Mesendoderm (in vitro differentiated cells): Measurements from ENCODE around the gene SUPV3L1.

Source experiments
- DNase-seq: peaks from one replicate; pipeline ENCODE4 v3.0.0; 2013
- H2AK5ac ChIP-seq: 2 replicates; pipeline ENCODE4 v1.6.1; 2013; ENCODE audit warnings: low read length, inconsistent platforms
- H2BK120ac ChIP-seq: 2 replicates; pipeline ENCODE4 v1.6.1; 2013; ENCODE audit warnings: low read depth, mild to moderate bottlenecking, low read length, moderate library complexity, mixed read lengths
- H2BK15ac ChIP-seq: replicated peaks from 2 replicates; pipeline ENCODE4 v1.6.1; 2013; ENCODE audit warnings: low read depth, mild to moderate bottlenecking, moderate library complexity
- H2BK5ac ChIP-seq: 2 replicates; pipeline ENCODE4 v1.6.1; 2013; ENCODE audit warnings: low read length, inconsistent platforms
- H3K18ac ChIP-seq: 2 replicates; pipeline ENCODE4 v1.6.1; 2013; ENCODE audit warnings: mild to moderate bottlenecking, low read length, mixed read lengths
- H3K23ac ChIP-seq: one replicate; pipeline ENCODE4 v1.6.1; 2013; ENCODE audit warnings: low read length
- H3K27ac ChIP-seq: 2 replicates; pipeline ENCODE4 v1.5.1; 2013; ENCODE audit warnings: low read depth, mild to moderate bottlenecking, inconsistent platforms, low read length, moderate library complexity
- H3K27me3 ChIP-seq: 2 replicates; pipeline ENCODE4 v1.6.1; 2013; ENCODE audit warnings: low read length, control low read depth, mild to moderate bottlenecking, inconsistent platforms; ENCODE audit not compliant: insufficient read depth, poor library complexity
- H3K36me3 ChIP-seq: 2 replicates; pipeline ENCODE4 v1.6.1; 2013; ENCODE audit warnings: low read length, inconsistent platforms; ENCODE audit not compliant: control insufficient read depth, insufficient read depth
- H3K4ac ChIP-seq: one replicate; pipeline ENCODE4 v1.6.1; 2013; ENCODE audit warnings: low read depth, mild to moderate bottlenecking, low read length, moderate library complexity
- H3K4me1 ChIP-seq: 2 replicates; pipeline ENCODE4 v1.6.1; 2013; ENCODE audit warnings: low read depth, low read length, inconsistent platforms; ENCODE audit not compliant: control insufficient read depth
- H3K4me2 ChIP-seq: 2 replicates; pipeline ENCODE4 v1.6.1; 2013; ENCODE audit warnings: low read length
- H3K4me3 ChIP-seq: 2 replicates; pipeline ENCODE4 v1.5.1; 2013; ENCODE audit warnings: mild to moderate bottlenecking, low read length
- H3K56ac ChIP-seq: one replicate; pipeline ENCODE4 v1.6.1; 2013; ENCODE audit warnings: low read length
- H3K79me1 ChIP-seq: 2 replicates; pipeline ENCODE4 v1.6.1; 2013; ENCODE audit warnings: low read length, inconsistent platforms
- H3K79me2 ChIP-seq: 2 replicates; pipeline ENCODE4 v1.6.1; 2013; ENCODE audit warnings: mild to moderate bottlenecking, low read length; ENCODE audit not compliant: control insufficient read depth, insufficient read depth
- H3K9ac ChIP-seq: 2 replicates; pipeline ENCODE4 v1.6.1; 2013; ENCODE audit warnings: low read length, inconsistent platforms
- H4K5ac ChIP-seq: one replicate; pipeline ENCODE4 v1.6.1; 2013; ENCODE audit warnings: low read length
- H4K8ac ChIP-seq: one replicate; pipeline ENCODE4 v1.6.1; 2013; ENCODE audit warnings: low read depth, mild to moderate bottlenecking, control low read depth, low read length, moderate library complexity
- WGBS: extraction: QIAGEN DNeasy Blood & Tissue Kit; methylation state at CpG from one replicate; pipeline ENCODE4 v1.1.7; 2013; ENCODE audit warnings: low lambda C conversion rate, missing lambda C conversion rate; ENCODE audit not compliant: insufficient coverage; ENCODE audit errors: extremely low coverage; 5-methylcytosine and 5-hydroxymethylcytosine counted together

SUPV3L1 gene

GRCh38 chr10:69224862-69225657 is 45.0 kb downstream of the SUPV3L1 start:
- no peak overlapping the region for H2AK5ac ChIP-seq
- no peak overlapping the region for H2BK5ac ChIP-seq
- H2BK15ac ChIP-seq, result no peak overlapping the region
- H3K36me3 ChIP-seq, result no peaks in the 10 kb centered on the region
- H3K79me2 ChIP-seq, result no peaks in the 10 kb centered on the region
- no peak overlapping the region for H3K4ac ChIP-seq
- no peak overlapping the region for H3K4me3 ChIP-seq
- H3K23ac ChIP-seq, result no peak overlapping the region
- no peak overlapping the region for H4K5ac ChIP-seq
- H3K56ac ChIP-seq, result no peak overlapping the region
- H3K27me3 ChIP-seq, result no peaks in the 10 kb centered on the region
- H2BK120ac ChIP-seq, result no peak overlapping the region
- H3K79me1 ChIP-seq, result no peaks in the 10 kb centered on the region
- no peak overlapping the region for H3K18ac ChIP-seq
- no peak overlapping the region for H3K4me2 ChIP-seq
- no peak for DNase-seq
- no peak overlapping the region for H3K27ac ChIP-seq
- no peak overlapping the region for H4K8ac ChIP-seq
- no peak overlapping the region for H3K9ac ChIP-seq
- no CpG with 5 or more reads among the region's 10 CpGs for WGBS
- peaks cover 5% of the 10 kb centered on the region for H3K4me1 ChIP-seq

DNA sequence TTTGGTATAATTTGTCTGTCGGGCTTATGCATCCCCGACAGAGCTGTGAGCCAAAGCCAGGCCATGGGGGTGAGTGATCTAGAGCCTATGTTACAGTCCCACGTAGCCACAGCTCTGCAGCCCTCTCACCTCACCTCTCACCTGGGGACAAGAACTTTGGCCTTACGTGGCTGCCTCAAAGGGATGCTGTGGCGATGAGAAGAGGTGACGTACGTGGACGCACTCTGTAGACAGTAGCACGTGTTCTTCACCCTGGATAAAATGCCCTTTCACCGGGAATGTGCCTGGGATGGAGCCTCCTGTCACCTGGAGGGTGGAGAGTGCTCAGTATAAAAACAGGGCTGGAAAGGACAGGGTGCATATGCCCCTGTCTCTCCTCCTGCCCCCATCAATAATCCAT is 45.6 kb downstream of the SUPV3L1 start:
- Histone ChIP-seq H2BK5ac (no peak overlapping the region), H3K4me1 (peaks cover 5% of the 10 kb centered on the region), H3K23ac (no peak overlapping the region), H2BK15ac (no peak overlapping the region), H3K4me3 (no peak overlapping the region), H3K36me3 (no peaks in the 10 kb centered on the region), H3K79me2 (no peaks in the 10 kb centered on the region), H3K4me2 (no peak overlapping the region), H3K18ac (no peak overlapping the region), H3K56ac (no peak overlapping the region), H4K8ac (no peak overlapping the region), H3K79me1 (no peaks in the 10 kb centered on the region), H3K4ac (no peak overlapping the region), H2BK120ac (no peak overlapping the region), H3K9ac (no peak overlapping the region), H3K27ac (no peak overlapping the region), H4K5ac (no peak overlapping the region), H3K27me3 (no peaks in the 10 kb centered on the region), H2AK5ac (no peak overlapping the region)
- DNase-seq, result no peak
- no CpG with 5 or more reads among the region's 10 CpGs for WGBS

GRCh38 chr10:69226919-69227450 is 47.0 kb downstream of the SUPV3L1 start:
- Histone ChIP-seq H3K36me3 (no peaks in the 10 kb centered on the region), H3K4me3 (no peak overlapping the region), H2BK15ac (no peak overlapping the region), H3K18ac (no peak overlapping the region), H3K9ac (no peak overlapping the region), H3K56ac (no peak overlapping the region), H3K4ac (no peak overlapping the region), H2BK5ac (no peak overlapping the region), H3K23ac (no peak overlapping the region), H2BK120ac (no peak overlapping the region), H2AK5ac (no peak overlapping the region), H4K8ac (no peak overlapping the region), H3K79me2 (no peaks in the 10 kb centered on the region), H3K27me3 (no peaks in the 10 kb centered on the region), H3K4me2 (no peak overlapping the region), H4K5ac (no peak overlapping the region), H3K27ac (no peak overlapping the region), H3K79me1 (no peaks in the 10 kb centered on the region), H3K4me1 (peaks cover 5% of the 10 kb centered on the region)
- peak; percentile 81 for DNase-seq
- WGBS, result no CpG with 5 or more reads among the region's 14 CpGs

DNA sequence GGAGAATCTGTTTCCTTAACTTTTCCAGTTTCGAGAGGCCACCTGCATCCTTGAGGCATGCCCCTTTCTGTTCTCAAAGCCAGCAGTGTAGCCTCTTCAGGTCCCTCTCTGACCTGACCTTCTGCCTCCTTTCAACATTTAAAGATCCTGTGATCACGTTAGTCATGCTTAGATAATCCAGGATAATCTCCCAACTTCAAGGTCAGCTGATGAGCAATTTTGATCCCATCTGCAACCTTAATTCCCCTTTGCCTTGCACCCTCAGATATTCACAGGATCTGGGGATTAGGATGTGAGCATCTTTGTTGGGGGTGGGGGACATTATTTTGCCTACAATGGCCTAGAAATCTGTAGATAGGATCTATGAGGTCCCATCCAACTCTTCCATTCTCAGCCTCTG is 48.1 kb downstream of the SUPV3L1 start:
- no peak overlapping the region for H3K18ac ChIP-seq
- H3K27ac ChIP-seq, result no peak overlapping the region
- no peak overlapping the region for H3K9ac ChIP-seq
- no peaks in the 10 kb centered on the region for H3K79me1 ChIP-seq
- H3K4me2 ChIP-seq, result no peak overlapping the region
- H2AK5ac ChIP-seq, result no peak overlapping the region
- no peak overlapping the region for H4K8ac ChIP-seq
- WGBS, result no CpG with 5 or more reads among the region's 2 CpGs
- H3K4ac ChIP-seq, result no peak overlapping the region
- H2BK15ac ChIP-seq, result no peak overlapping the region
- no peaks in the 10 kb centered on the region for H3K79me2 ChIP-seq
- no peak for DNase-seq
- no peak overlapping the region for H3K56ac ChIP-seq
- H3K27me3 ChIP-seq, result no peaks in the 10 kb centered on the region
- no peak overlapping the region for H3K23ac ChIP-seq
- H2BK5ac ChIP-seq, result no peak overlapping the region
- no peak overlapping the region for H3K4me3 ChIP-seq
- no peaks in the 10 kb centered on the region for H3K4me1 ChIP-seq
- no peak overlapping the region for H2BK120ac ChIP-seq
- no peak overlapping the region for H4K5ac ChIP-seq
- no peaks in the 10 kb centered on the region for H3K36me3 ChIP-seq

DNA sequence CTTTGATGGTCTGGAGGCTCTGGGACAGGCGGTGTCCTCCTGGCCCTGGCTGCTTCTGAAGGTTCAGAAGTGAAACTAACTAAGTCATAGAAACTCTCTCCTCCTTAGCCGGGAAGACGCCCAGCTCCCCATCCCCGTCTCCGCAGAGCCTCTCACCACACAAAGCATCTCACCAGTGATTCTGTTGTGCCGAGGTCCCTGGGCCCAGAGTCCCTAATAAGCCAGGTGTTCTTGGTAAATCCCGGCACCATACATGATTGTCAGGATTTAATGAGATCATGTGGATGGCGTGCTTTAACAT is 49.5 kb downstream of the SUPV3L1 start:
- H3K23ac ChIP-seq, result no peak overlapping the region
- H3K27ac ChIP-seq, result no peak overlapping the region
- H4K5ac ChIP-seq, result no peak overlapping the region
- H2AK5ac ChIP-seq, result no peak overlapping the region
- no peaks in the 10 kb centered on the region for H3K4me1 ChIP-seq
- H2BK5ac ChIP-seq, result no peak overlapping the region
- no peaks in the 10 kb centered on the region for H3K27me3 ChIP-seq
- H4K8ac ChIP-seq, result no peak overlapping the region
- DNase-seq, result no peak
- H3K9ac ChIP-seq, result no peak overlapping the region
- no peak overlapping the region for H3K56ac ChIP-seq
- H2BK15ac ChIP-seq, result no peak overlapping the region
- H3K18ac ChIP-seq, result no peak overlapping the region
- WGBS, result no CpG with 5 or more reads among the region's 8 CpGs
- no peaks in the 10 kb centered on the region for H3K36me3 ChIP-seq
- no peak overlapping the region for H2BK120ac ChIP-seq
- no peak overlapping the region for H3K4me3 ChIP-seq
- H3K4me2 ChIP-seq, result no peak overlapping the region
- no peak overlapping the region for H3K4ac ChIP-seq
- H3K79me1 ChIP-seq, result no peaks in the 10 kb centered on the region
- no peaks in the 10 kb centered on the region for H3K79me2 ChIP-seq

DNA sequence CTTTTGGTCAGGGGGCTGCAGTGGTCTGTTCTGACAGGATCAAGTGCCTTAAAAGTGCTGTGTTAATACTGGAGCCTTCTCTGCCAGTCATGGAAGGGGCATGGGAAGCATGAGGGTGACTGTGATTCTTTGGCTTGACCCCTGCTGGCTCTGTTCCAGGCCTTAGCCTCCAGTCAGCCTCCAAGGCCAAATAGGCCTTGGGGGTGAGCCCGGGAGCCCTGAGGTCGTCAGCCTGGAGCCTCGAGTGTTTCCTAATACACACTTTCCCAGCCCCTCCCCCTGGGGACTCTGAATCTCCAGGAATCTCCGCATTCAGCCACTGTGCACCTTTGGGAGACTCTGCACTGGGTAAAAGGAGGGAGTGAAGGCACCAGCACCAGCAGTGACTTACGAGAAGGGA is 50.1 kb downstream of the SUPV3L1 start:
- Histone ChIP-seq H3K27ac (no peak overlapping the region), H3K27me3 (no peaks in the 10 kb centered on the region)
- no CpG with 5 or more reads among the region's 5 CpGs for WGBS

More for the DNA sequence above, 50.1 kb downstream of the SUPV3L1 start:
- Histone ChIP-seq H3K79me2 (no peaks in the 10 kb centered on the region), H4K5ac (no peak overlapping the region), H3K36me3 (no peaks in the 10 kb centered on the region), H3K79me1 (no peaks in the 10 kb centered on the region), H3K18ac (no peak overlapping the region), H3K9ac (no peak overlapping the region), H2BK120ac (no peak overlapping the region), H3K4me2 (no peak overlapping the region), H4K8ac (no peak overlapping the region), H3K4ac (no peak overlapping the region), H2BK5ac (no peak overlapping the region), H3K56ac (no peak overlapping the region), H2BK15ac (no peak overlapping the region), H3K23ac (no peak overlapping the region), H3K4me1 (no peaks in the 10 kb centered on the region), H2AK5ac (no peak overlapping the region), H3K4me3 (no peak overlapping the region)
- DNase-seq, result no peak
